GM10847 (cell line): ENCODE data around the gene FUT3.

ENCODE experiments used
- POLR2A ChIP-seq: IDR thresholded peaks from 2 replicates; pipeline ENCODE4 v1.6.1; 2011; ENCODE audit not compliant: insufficient read length; ENCODE audit errors: extremely low read depth

Gene FUT3

GRCh38 chr19:5828661-5829566 lies 22.3 kb downstream of the FUT3 start:
- TF ChIP-seq POLR2A = no peak

GRCh38 chr19:5827891-5828660 lies 23.2 kb downstream of the FUT3 start:
- TF ChIP-seq POLR2A = peak; percentile 97

- TF ChIP-seq POLR2A = no peak
Measured at GRCh38 chr19:5827342-5827890, 23.8 kb downstream of the FUT3 start.

- TF ChIP-seq POLR2A = no peak
Measured at GRCh38 chr19:5826531-5827341, 24.5 kb downstream of the FUT3 start.

GRCh38 chr19:5825178-5825577 lies 26.1 kb downstream of the FUT3 start:
- no peak for TF ChIP-seq POLR2A

- TF ChIP-seq POLR2A = no peak
Measured at GRCh38 chr19:5824751-5825150, 26.5 kb downstream of the FUT3 start.

GRCh38 chr19:5823579-5824281 lies 27.5 kb downstream of the FUT3 start:
- no peak for TF ChIP-seq POLR2A

GRCh38 chr19:5822181-5822844 lies 28.9 kb downstream of the FUT3 start:
- TF ChIP-seq POLR2A = no peak

- TF ChIP-seq POLR2A = no peak
Measured at GRCh38 chr19:5821521-5822180, 29.6 kb downstream of the FUT3 start.

- no peak for TF ChIP-seq POLR2A
Measured at GRCh38 chr19:5820785-5821184, 30.5 kb downstream of the FUT3 start.

GRCh38 chr19:5818594-5818993 lies 32.7 kb downstream of the FUT3 start:
- TF ChIP-seq POLR2A = no peak

GRCh38 chr19:5817218-5817617 lies 34.0 kb downstream of the FUT3 start:
- TF ChIP-seq POLR2A = no peak

- no peak for TF ChIP-seq POLR2A
Measured at GRCh38 chr19:5814852-5815246, 36.4 kb downstream of the FUT3 start.
